ENCODE results near the gene CGAS. TPM values are rescaled to one million over a fixed set of nuclear protein-coding genes. Genes with fewer than 3 reads are reported as not detected.

CGAS gene
- total RNA-seq, 1 experiment from 2014 or later = 19.4 TPM

DNA sequence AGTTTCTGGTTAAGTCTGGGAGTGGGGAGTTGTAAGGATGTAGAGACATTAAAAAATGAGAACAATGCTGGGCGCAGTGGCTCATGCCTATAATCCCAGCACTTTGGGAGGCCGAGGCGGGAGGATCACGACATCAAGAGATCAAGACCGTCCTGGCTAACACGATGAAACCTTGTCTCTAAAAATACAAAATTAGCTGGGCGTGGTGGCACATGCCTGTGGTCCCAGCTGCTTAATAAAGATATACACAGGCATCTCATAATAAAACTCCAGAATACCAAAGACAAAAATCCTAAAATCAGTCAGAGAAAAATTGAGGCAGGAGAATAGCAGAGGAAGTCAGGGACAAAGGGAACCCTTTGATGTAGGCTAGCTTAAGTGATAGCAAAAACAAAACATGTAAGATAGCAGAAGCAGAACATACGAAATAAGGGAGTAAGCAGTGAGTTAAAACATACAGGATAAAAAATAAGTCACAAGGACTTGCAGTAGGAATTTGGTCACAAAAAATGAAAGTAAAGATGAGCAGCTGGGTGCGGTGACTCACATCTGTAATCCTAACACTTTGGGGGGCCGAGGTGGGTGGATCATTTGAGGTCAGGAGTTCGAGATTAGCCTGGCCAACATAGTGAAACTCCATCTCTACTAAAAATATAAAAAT, 33.9 kb downstream of the CGAS start:
- H3K4me1 ChIP-seq (ENCODE audit: insufficient read depth, low read length) = no peaks in the 10 kb centered on the region
- peaks cover 17% of the 10 kb centered on the region for H3K36me3 ChIP-seq (ENCODE audit: low read depth, low read length)
- ATAC-seq (no peak), DNase-seq (no peak)
- POLR2A ChIA-PET (ENCODE audit: unreplicated experiment) = no interaction called here
- H3F3A ChIP-seq (ENCODE audit: low read length, unreplicated experiment) = no peaks in the 10 kb centered on the region
- BruUV-seq (replicated peaks) = no TSS peak
- no peaks in the 10 kb centered on the region for H3K9me3 ChIP-seq (ENCODE audit: low read length)
- intact Hi-C loops (cut with micrococcal nuclease) = no loop called here
- H4K20me1 ChIP-seq (ENCODE audit: low read length) = no peaks in the 10 kb centered on the region
- no peak overlapping the region for H3K4me3 ChIP-seq (ENCODE audit: low read length)
- H3K27me3 ChIP-seq (ENCODE audit: low read length) = no peaks in the 10 kb centered on the region
- TF ChIP-seq CTCF (conservative IDR thresholded peaks at IDR 0.05; ENCODE audit: low read depth, low read length) (no peak), EZH2phosphoT487 (IDR thresholded peaks at IDR 0.05; ENCODE audit: borderline replicate concordance, low read length) (no peak), EZH2 (IDR thresholded peaks at IDR 0.05; ENCODE audit: low read length, unreplicated experiment) (no peak)
- H3K79me2 ChIP-seq (ENCODE audit: low read length) = no peaks in the 10 kb centered on the region
- H3K4me2 ChIP-seq (ENCODE audit: low read length) = no peak overlapping the region
- H3K27ac ChIP-seq (ENCODE audit: low read length) = no peak overlapping the region
- no peak overlapping the region for H2AFZ ChIP-seq (ENCODE audit: low read length)
- no peaks in the 10 kb centered on the region for H3K9me2 ChIP-seq (replicated peaks; ENCODE audit: low read length)
- CTCF ChIA-PET = no interaction called here
- H3K9ac ChIP-seq (ENCODE audit: low read length) = no peak overlapping the region

DNA sequence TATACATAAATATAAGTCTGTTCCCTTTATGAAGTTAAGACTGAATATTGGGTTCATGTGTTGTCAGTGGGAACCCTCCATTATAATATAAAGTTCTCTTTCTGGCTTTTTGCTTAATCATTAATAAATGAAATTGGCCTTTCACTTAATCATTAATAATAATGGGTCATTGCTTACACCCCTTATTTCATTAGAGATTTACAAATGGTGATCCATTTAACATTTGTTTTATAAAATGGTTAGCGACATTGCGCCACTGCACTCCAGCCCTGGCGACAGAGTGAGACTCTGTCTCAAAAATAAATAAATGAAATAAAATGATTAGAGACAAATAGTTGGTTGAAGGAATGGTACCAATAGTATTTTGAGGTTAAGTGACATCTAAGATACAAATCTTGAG, 39.0 kb downstream of the CGAS start:
- Histone ChIP-seq H3K9me3 (ENCODE audit: low read length) (no peaks in the 10 kb centered on the region), H3K79me2 (ENCODE audit: low read length) (no peaks in the 10 kb centered on the region), H3K9ac (ENCODE audit: low read length) (no peak overlapping the region), H4K20me1 (ENCODE audit: low read length) (no peaks in the 10 kb centered on the region), H2AFZ (ENCODE audit: low read length) (no peak overlapping the region), H3K4me3 (ENCODE audit: low read length) (no peak overlapping the region), H3K4me1 (ENCODE audit: insufficient read depth, low read length) (no peaks in the 10 kb centered on the region), H3K36me3 (ENCODE audit: low read depth, low read length) (peaks cover 6% of the 10 kb centered on the region; the same call in 1 of the 2 replicates), H3K27ac (ENCODE audit: low read length) (no peak overlapping the region), H3K27me3 (ENCODE audit: low read length) (no peaks in the 10 kb centered on the region), H3K4me2 (ENCODE audit: low read length) (no peak overlapping the region), H3F3A (ENCODE audit: low read length, unreplicated experiment) (no peaks in the 10 kb centered on the region), H3K9me2 (replicated peaks; ENCODE audit: low read length) (no peaks in the 10 kb centered on the region)
- intact Hi-C loops (cut with micrococcal nuclease) = no loop called here
- CTCF ChIA-PET = no interaction called here
- TF ChIP-seq CTCF (conservative IDR thresholded peaks at IDR 0.05; ENCODE audit: low read depth, low read length) (no peak), EZH2 (IDR thresholded peaks at IDR 0.05; ENCODE audit: low read length, unreplicated experiment) (no peak), EZH2phosphoT487 (IDR thresholded peaks at IDR 0.05; ENCODE audit: borderline replicate concordance, low read length) (no peak)
- POLR2A ChIA-PET (ENCODE audit: unreplicated experiment) = no interaction called here
- BruUV-seq (replicated peaks) = no TSS peak
- ATAC-seq (no peak), DNase-seq (no peak)

DNA sequence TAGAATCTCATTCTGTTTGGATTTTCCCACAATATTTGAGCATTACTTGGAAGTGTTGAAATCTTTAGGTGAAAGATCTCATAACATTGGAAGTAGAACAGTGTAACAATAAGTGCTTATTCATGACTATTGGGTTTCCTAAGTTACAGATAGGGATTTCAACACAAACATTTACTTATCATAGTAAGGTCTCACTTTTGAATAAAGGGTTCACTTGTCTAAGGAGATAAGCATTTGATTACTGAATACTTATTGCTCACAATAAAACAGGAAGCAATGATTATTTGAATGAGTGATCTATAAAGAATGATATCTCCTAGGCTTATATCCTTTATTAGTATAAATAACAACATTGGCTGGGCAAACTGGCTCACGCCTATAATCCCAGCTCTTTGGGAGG, 42.7 kb downstream of the CGAS start:
- H3K9ac ChIP-seq (ENCODE audit: low read length) = no peak overlapping the region
- H3K27ac ChIP-seq (ENCODE audit: low read length) = no peak overlapping the region
- DNase-seq (no peak), ATAC-seq (no peak)
- no peak overlapping the region for H2AFZ ChIP-seq (ENCODE audit: low read length)
- no peaks in the 10 kb centered on the region for H4K20me1 ChIP-seq (ENCODE audit: low read length)
- H3F3A ChIP-seq (ENCODE audit: low read length, unreplicated experiment) = no peaks in the 10 kb centered on the region
- H3K79me2 ChIP-seq (ENCODE audit: low read length) = no peaks in the 10 kb centered on the region
- intact Hi-C loops (cut with micrococcal nuclease) = no loop called here
- H3K4me3 ChIP-seq (ENCODE audit: low read length) = no peak overlapping the region
- TF ChIP-seq EZH2 (IDR thresholded peaks at IDR 0.05; ENCODE audit: low read length, unreplicated experiment) = no peak
- TF ChIP-seq EZH2phosphoT487 (IDR thresholded peaks at IDR 0.05; ENCODE audit: borderline replicate concordance, low read length) = no peak
- TF ChIP-seq CTCF (conservative IDR thresholded peaks at IDR 0.05; ENCODE audit: low read depth, low read length) = no peak
- no peak overlapping the region for H3K4me2 ChIP-seq (ENCODE audit: low read length)
- no peaks in the 10 kb centered on the region for H3K4me1 ChIP-seq (ENCODE audit: insufficient read depth, low read length)
- no peaks in the 10 kb centered on the region for H3K36me3 ChIP-seq (ENCODE audit: low read depth, low read length)
- H3K9me2 ChIP-seq (replicated peaks; ENCODE audit: low read length) = no peaks in the 10 kb centered on the region
- CTCF ChIA-PET = no interaction called here
- POLR2A ChIA-PET (ENCODE audit: unreplicated experiment) = no interaction called here
- H3K9me3 ChIP-seq (ENCODE audit: low read length) = no peaks in the 10 kb centered on the region
- H3K27me3 ChIP-seq (ENCODE audit: low read length) = no peaks in the 10 kb centered on the region
- BruUV-seq (replicated peaks) = no TSS peak
